ENCODE data around the gene DENND5A. TPM values are rescaled to one million over a fixed set of nuclear protein-coding genes. Genes with fewer than 3 reads are reported as not detected.

DENND5A gene
- 100 to 1,000 TPM; 103 to 135 (median 108) TPM for total RNA-seq

DNA sequence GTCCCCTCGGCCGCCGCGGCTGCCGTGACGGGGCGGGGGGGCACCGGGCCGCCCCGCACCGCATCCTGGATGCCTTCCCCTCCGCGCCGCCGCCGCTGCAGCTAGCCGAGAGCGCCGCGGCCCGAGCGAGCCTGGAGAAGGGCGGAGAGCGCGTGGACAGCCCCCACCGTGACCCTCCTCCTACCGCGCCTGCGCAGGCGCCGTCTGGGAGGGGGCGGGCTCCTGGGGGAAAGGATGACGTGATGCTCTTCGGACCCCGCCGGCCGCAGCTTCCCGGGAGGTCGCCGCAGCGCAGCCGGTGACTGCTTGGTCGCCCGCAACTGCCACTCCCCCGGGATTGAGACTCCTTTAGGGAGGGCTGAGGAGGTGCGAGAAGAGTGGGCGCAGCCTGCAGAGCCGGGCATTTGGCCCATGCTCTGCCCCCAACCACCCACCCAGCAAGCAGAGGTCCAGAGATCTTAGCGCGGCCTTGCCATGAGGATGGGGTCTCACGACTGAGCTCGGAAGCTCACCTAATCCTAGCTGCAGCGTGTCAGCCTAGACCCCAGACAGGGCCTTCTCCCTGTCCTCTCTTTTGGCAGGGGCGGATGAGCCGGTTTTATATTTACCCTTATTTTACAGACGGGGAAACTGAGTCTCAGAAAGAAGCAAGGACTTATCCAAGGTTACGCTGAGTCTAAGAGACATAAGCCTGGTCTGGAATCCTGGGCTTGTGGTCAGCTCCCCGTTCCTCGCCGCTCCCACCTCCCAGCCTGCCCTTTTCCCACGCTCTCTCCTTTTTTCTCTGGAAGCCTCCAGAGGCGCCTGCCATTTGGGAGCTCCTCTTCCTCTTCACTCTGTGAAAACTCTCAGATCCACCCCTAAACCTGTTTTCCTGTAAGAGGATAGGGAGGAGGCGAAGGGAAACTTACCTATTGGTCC lies at the start of gene DENND5A:
Gene DENND5A, minus strand, starts transcription at position 140 of the 921 bp plus-strand sequence. CDS start 281 bp downstream, outside the sequence.
- H3K4me1 ChIP-seq: peaks cover 29 to 38% (median 34%) of the 10 kb centered on the region in 4 donors

GRCh38 chr11:9314291-9315077 lies 49.3 kb upstream of the DENND5A start, which contains the start of gene TMEM41B:
Gene TMEM41B (minus strand): TSS chr11:9314593. CDS start chr11:9314441, 152 bp downstream.
- peaks cover 0 to 29% (median 23%) of the 10 kb centered on the region in 4 donors for H3K4me1 ChIP-seq
- no peak for TF ChIP-seq EP300 (IDR thresholded peaks at IDR 0.05)
- peak in 1 of 3 experiments; percentile 18 for TF ChIP-seq CTCF (IDR thresholded peaks at IDR 0.05)
- peak; percentile 36 for TF ChIP-seq POLR2A (IDR thresholded peaks at IDR 0.05; ENCODE audit: low read depth)
- TF ChIP-seq POLR2AphosphoS5 (IDR thresholded peaks at IDR 0.05): peak; percentile 86 to 96
- H3K4me3 ChIP-seq: peak within 1 kb of the TSS; percentile 82 to 99 (median 95)
- H3K9me3 ChIP-seq: no peaks in the 10 kb centered on the region
- WGBS: under 1% methylated on average over 65 of the region's 71 CpGs
- peak within 1 kb of the TSS; percentile 83 to 87 (median 85) for H3K27ac ChIP-seq (replicated peaks in 1 of 4)
- intact Hi-C loops (cut with DNase I): loop anchor here (5.0 to 10.0 kb wide), 3 partner anchors 47 to 150 kb away; partner anchors contain the start of genes DENND5A and ZNF143
- peak; percentile 99 for DNase-seq (ENCODE audit: extremely low spot score)
- no peaks in the 10 kb centered on the region for H3K36me3 ChIP-seq
- peaks cover 0 to 14% (median 0%) of the 10 kb centered on the region in 4 donors for H3K27me3 ChIP-seq

More for the DNA sequence above, at the start of gene DENND5A:
- intact Hi-C loops (cut with DNase I): loop anchor here (5.0 to 10.0 kb wide), 3 partner anchors 47 to 119 kb away; partner anchors contain the start of genes IPO7 and TMEM41B
- peak within 1 kb of the TSS; percentile 84 to 100 (median 89) for H3K4me3 ChIP-seq
- DNase-seq (ENCODE audit: extremely low spot score): peak; percentile 94
- 37% methylated on average over 14 of the region's 63 CpGs for WGBS
- no peaks in the 10 kb centered on the region for H3K27me3 ChIP-seq
- no peaks in the 10 kb centered on the region for H3K36me3 ChIP-seq
- TF ChIP-seq POLR2AphosphoS5 (IDR thresholded peaks at IDR 0.05) (peak; percentile 83 to 93), EP300 (IDR thresholded peaks at IDR 0.05) (no peak), POLR2A (IDR thresholded peaks at IDR 0.05; ENCODE audit: low read depth) (peak; percentile 12), CTCF (IDR thresholded peaks at IDR 0.05) (no peak)
- H3K27ac ChIP-seq (replicated peaks in 1 of 4): peak within 1 kb of the TSS; percentile 96 to 100 (median 98)
- H3K9me3 ChIP-seq: no peaks in the 10 kb centered on the region

GRCh38 chr11:9313648-9314290 lies 48.6 kb upstream of the DENND5A start:
- H3K27me3 ChIP-seq: peaks cover 0 to 13% (median 0%) of the 10 kb centered on the region in 4 donors
- H3K27ac ChIP-seq (replicated peaks in 1 of 4): peak overlapping the region; percentile 83 to 87 (median 85)
- H3K4me3 ChIP-seq: peak overlapping the region; percentile 82 to 99 (median 95)
- DNase-seq (ENCODE audit: extremely low spot score): no peak
- 3% methylated on average over 27 of the region's 27 CpGs for WGBS
- intact Hi-C loops (cut with DNase I): loop anchor here (5.0 to 10.0 kb wide), 3 partner anchors 46 to 151 kb away; partner anchors contain the start of genes DENND5A and ZNF143
- no peaks in the 10 kb centered on the region for H3K9me3 ChIP-seq
- TF ChIP-seq POLR2AphosphoS5 (IDR thresholded peaks at IDR 0.05): no peak
- TF ChIP-seq EP300 (IDR thresholded peaks at IDR 0.05): no peak
- no peak for TF ChIP-seq CTCF (IDR thresholded peaks at IDR 0.05)
- no peak for TF ChIP-seq POLR2A (IDR thresholded peaks at IDR 0.05; ENCODE audit: low read depth)
- no peaks in the 10 kb centered on the region for H3K36me3 ChIP-seq
- H3K4me1 ChIP-seq: peaks cover 0 to 29% (median 23%) of the 10 kb centered on the region in 4 donors

All from esophagus muscularis mucosa (tissue), 4 donors.